Transverse colon (tissue), 3 donors: ENCODE data around the gene NME4.
A peak's percentile ranks its signal among the peaks of the same experiment; 100 is the strongest.

Experiments
- EP300 ChIP-seq: sonication (generic); formaldehyde crosslinking; IDR thresholded peaks from one replicate; pipeline ENCODE4 v1.6.1; 2017; ENCODE audit warnings: antibody characterized with exemption, low read depth
- POLR2A ChIP-seq: fragments of 450-650 bp; IDR thresholded peaks from one replicate; pipeline ENCODE4 v1.6.1; 2016; ENCODE audit warnings: antibody characterized with exemption, mild to moderate bottlenecking, moderate library complexity
- POLR2AphosphoS5 ChIP-seq, 3 donors: sonication (generic); formaldehyde crosslinking; IDR thresholded peaks; one replicate each; pipeline ENCODE4 v1.6.1; 2016; ENCODE audit warnings: antibody characterized with exemption in 3 of 3

- TF ChIP-seq EP300 (peak; percentile 47), POLR2A (no peak), POLR2AphosphoS5 (IDR thresholded peaks at IDR 0.05) (peak; percentile 59 to 73 (median 70))
Measured at GRCh38 chr16:424033-424622, 27.1 kb downstream of the NME4 start.
